Mesothelial cell of epicardium (in vitro differentiated cells): ENCODE data around the gene TRAIP. TPM values are rescaled to one million over a fixed set of nuclear protein-coding genes. Genes with fewer than 3 reads are reported as not detected.

ENCODE experiments used
- DNase-seq, 2 experiments: peaks; one replicate each; pipeline ENCODE4 v3.0.0; 2021; ENCODE audit warnings: low spot score in 2 of 2; ENCODE audit not compliant: unreplicated experiment in 2 of 2
- H3K27ac Mint-ChIP-seq: 2 replicates; pipeline ENCODE4 v1.8.0; 2021; ENCODE audit warnings: mixed read lengths
- H3K27me3 Mint-ChIP-seq: 2 replicates; pipeline ENCODE4 v1.8.0; 2021; ENCODE audit warnings: low read depth, mixed read lengths
- H3K36me3 Mint-ChIP-seq: 2 replicates; pipeline ENCODE4 v1.8.0; 2021; ENCODE audit warnings: mixed read lengths
- H3K4me1 Mint-ChIP-seq: 2 replicates; pipeline ENCODE4 v1.8.0; 2021; ENCODE audit warnings: mixed read lengths
- H3K4me3 Mint-ChIP-seq: 2 replicates; pipeline ENCODE4 v1.8.0; 2021; ENCODE audit warnings: mild to moderate bottlenecking, moderate library complexity, mixed read lengths
- H3K9me3 Mint-ChIP-seq: 2 replicates; pipeline ENCODE4 v1.8.0; 2021; ENCODE audit warnings: mixed read lengths
- CTCF ChIP-seq: fragments of 200-600 bp; sonication (generic); IDR thresholded peaks from one replicate; pipeline ENCODE4 v1.5.0; 2021; ENCODE audit warnings: antibody characterized with exemption; ENCODE audit not compliant: unreplicated experiment
- total RNA-seq: library from RNA; stranded (reverse); gene quantifications from 3 replicates; pipeline ENCODE4 v1.2.1, GENCODE V29; 2021

The TRAIP gene
- total RNA-seq, 1 donor from 2014 or later: 10.4 TPM

DNA sequence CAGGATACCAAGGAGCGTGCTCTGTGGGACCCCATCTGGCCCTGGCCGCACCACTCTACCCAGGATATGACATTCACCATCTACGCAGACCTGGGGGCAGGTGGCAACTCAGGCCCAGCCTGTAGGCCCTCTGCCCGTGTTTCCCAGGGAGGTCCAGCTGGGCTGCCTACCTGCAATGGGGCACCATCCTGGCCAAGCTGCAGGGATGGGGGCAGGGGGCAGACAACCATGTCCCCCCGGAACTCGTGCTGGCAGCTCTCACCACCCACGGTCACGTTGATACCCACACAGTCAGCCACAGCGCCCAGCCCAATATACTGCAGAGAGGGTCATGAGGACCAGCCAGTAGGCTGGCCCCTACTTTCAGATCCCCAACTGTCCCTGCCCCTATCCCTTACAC is 39.4 kb upstream of the TRAIP start:
- Mint-ChIP-seq H3K4me1 (no peaks in the 10 kb centered on the region), H3K36me3 (no peaks in the 10 kb centered on the region), H3K9me3 (no peaks in the 10 kb centered on the region), H3K27me3 (no peaks in the 10 kb centered on the region), H3K4me3 (no peak overlapping the region), H3K27ac (no peak overlapping the region)
- no peak for DNase-seq
- no peak for TF ChIP-seq CTCF

- H3K4me1 Mint-ChIP-seq: no peaks in the 10 kb centered on the region
- no peak overlapping the region for H3K4me3 Mint-ChIP-seq
- no peak overlapping the region for H3K27ac Mint-ChIP-seq
These were observed 32.9 kb upstream of the TRAIP start for GRCh38 chr3:49889296-49889695.

GRCh38 chr3:49886922-49887265 is 30.5 kb upstream of the TRAIP start:
- H3K36me3 Mint-ChIP-seq: no peaks in the 10 kb centered on the region
- H3K9me3 Mint-ChIP-seq: no peaks in the 10 kb centered on the region
- no peak overlapping the region for H3K4me3 Mint-ChIP-seq
- H3K27me3 Mint-ChIP-seq: peaks cover 9% of the 10 kb centered on the region
- no peak overlapping the region for H3K27ac Mint-ChIP-seq
- H3K4me1 Mint-ChIP-seq: no peaks in the 10 kb centered on the region
- no peak for TF ChIP-seq CTCF
- DNase-seq: no peak

More at GRCh38 chr3:49889296-49889695, 32.9 kb upstream of the TRAIP start:
- Mint-ChIP-seq H3K9me3 (no peaks in the 10 kb centered on the region), H3K27me3 (peaks cover 2% of the 10 kb centered on the region), H3K36me3 (no peaks in the 10 kb centered on the region)
- no peak for DNase-seq
- no peak for TF ChIP-seq CTCF

GRCh38 chr3:49883998-49884397 is 27.6 kb upstream of the TRAIP start:
- Mint-ChIP-seq H3K4me1 (no peaks in the 10 kb centered on the region), H3K27ac (no peak overlapping the region), H3K4me3 (no peak overlapping the region), H3K36me3 (no peaks in the 10 kb centered on the region), H3K9me3 (no peaks in the 10 kb centered on the region), H3K27me3 (peaks cover 9% of the 10 kb centered on the region)
- TF ChIP-seq CTCF: no peak
- DNase-seq: no peak

- TF ChIP-seq CTCF: no peak
These were observed 25.8 kb upstream of the TRAIP start for GRCh38 chr3:49882166-49882565.

More at GRCh38 chr3:49882166-49882565, 25.8 kb upstream of the TRAIP start:
- Mint-ChIP-seq H3K27me3 (peaks cover 11% of the 10 kb centered on the region), H3K9me3 (no peaks in the 10 kb centered on the region), H3K4me3 (no peak overlapping the region), H3K27ac (no peak overlapping the region), H3K36me3 (no peaks in the 10 kb centered on the region), H3K4me1 (no peaks in the 10 kb centered on the region)
- no peak for DNase-seq
